NOMO-1 (cell line): ENCODE results near the gene IL1B.

Source experiments
- DNase-seq, 2 experiments: peaks; one replicate each; lab custom pipeline; 2025; ENCODE audit not compliant: unreplicated experiment in 2 of 2; lab: John Stamatoyannopoulos, UW

The IL1B gene

GRCh38 chr2:112787294-112787693 is 49.3 kb downstream of the IL1B start:
- no peak for DNase-seq

- DNase-seq: peak; percentile 56 to 89
Observed at GRCh38 chr2:112784199-112785189, 52.1 kb downstream of the IL1B start, which contains the start of gene IL1A. Gene IL1A (minus strand): TSS chr2:112784493. CDS start chr2:112783770, 723 bp downstream.

GRCh38 chr2:112783187-112783714 is 53.3 kb downstream of the IL1B start:
- no peak for DNase-seq

GRCh38 chr2:112782234-112782799 is 54.3 kb downstream of the IL1B start:
- DNase-seq: no peak
